Stimulated activated naive CD8-positive, alpha-beta T cell treated with anti-CD3 and anti-CD28 coated beads, Interleukin-15, Interleukin-2, amounts not matched to agents 100 ng/mL and 50 ng/mL, for 24 hours (primary cell): ENCODE data around the gene NR3C1.

ENCODE experiments used
- H3K27ac Mint-ChIP-seq: one replicate; pipeline ENCODE4 v1.8.0; 2021; ENCODE audit warnings: mild to moderate bottlenecking, mixed read lengths
- H3K27me3 Mint-ChIP-seq: one replicate; pipeline ENCODE4 v1.8.0; 2021; ENCODE audit warnings: mixed read lengths
- H3K36me3 Mint-ChIP-seq: one replicate; pipeline ENCODE4 v1.8.0; 2021; ENCODE audit warnings: low read depth, mixed read lengths
- H3K4me1 Mint-ChIP-seq: one replicate; pipeline ENCODE4 v1.8.0; 2021; ENCODE audit warnings: low read depth, mixed read lengths
- H3K4me3 Mint-ChIP-seq: one replicate; pipeline ENCODE4 v1.8.0; 2021; ENCODE audit warnings: mild to moderate bottlenecking, mixed read lengths
- H3K9me3 Mint-ChIP-seq: one replicate; pipeline ENCODE4 v1.8.0; 2021; ENCODE audit warnings: mixed read lengths

NR3C1 gene

GRCh38 chr5:143397302-143398052, 6.0 kb downstream of the NR3C1 start:
- Mint-ChIP-seq H3K9me3 (no peaks in the 10 kb centered on the region), H3K4me3 (peak overlapping the region; percentile 92), H3K27me3 (no peaks in the 10 kb centered on the region), H3K4me1 (peaks cover 91% of the 10 kb centered on the region), H3K36me3 (peaks cover 45% of the 10 kb centered on the region), H3K27ac (no peak overlapping the region)

GRCh38 chr5:143396353-143396940, 7.0 kb downstream of the NR3C1 start:
- no peaks in the 10 kb centered on the region for H3K9me3 Mint-ChIP-seq
- peak overlapping the region; percentile 92 for H3K4me3 Mint-ChIP-seq
- H3K4me1 Mint-ChIP-seq, result peaks cover 93% of the 10 kb centered on the region
- H3K36me3 Mint-ChIP-seq, result peaks cover 45% of the 10 kb centered on the region
- H3K27ac Mint-ChIP-seq, result peak overlapping the region; percentile 83
- H3K27me3 Mint-ChIP-seq, result no peaks in the 10 kb centered on the region

- Mint-ChIP-seq H3K9me3 (no peaks in the 10 kb centered on the region), H3K4me1 (peaks cover 92% of the 10 kb centered on the region), H3K4me3 (peak overlapping the region; percentile 92), H3K27me3 (no peaks in the 10 kb centered on the region), H3K27ac (peak overlapping the region; percentile 83), H3K36me3 (peaks cover 38% of the 10 kb centered on the region)
Observed at GRCh38 chr5:143395638-143396352, 7.7 kb downstream of the NR3C1 start.

GRCh38 chr5:143393524-143393923, 10.0 kb downstream of the NR3C1 start:
- Mint-ChIP-seq H3K4me1 (peaks cover 90% of the 10 kb centered on the region), H3K36me3 (peaks cover 30% of the 10 kb centered on the region), H3K27ac (no peak overlapping the region), H3K9me3 (no peaks in the 10 kb centered on the region), H3K27me3 (no peaks in the 10 kb centered on the region), H3K4me3 (no peak overlapping the region)

GRCh38 chr5:143390941-143391340, 12.5 kb downstream of the NR3C1 start:
- H3K4me3 Mint-ChIP-seq, result no peak overlapping the region

GRCh38 chr5:143390258-143390657, 13.2 kb downstream of the NR3C1 start:
- H3K9me3 Mint-ChIP-seq, result peaks cover 14% of the 10 kb centered on the region
- H3K4me1 Mint-ChIP-seq, result peaks cover 93% of the 10 kb centered on the region
- H3K4me3 Mint-ChIP-seq, result no peak overlapping the region
- no peaks in the 10 kb centered on the region for H3K27me3 Mint-ChIP-seq
- H3K27ac Mint-ChIP-seq, result no peak overlapping the region
- peaks cover 43% of the 10 kb centered on the region for H3K36me3 Mint-ChIP-seq

More at GRCh38 chr5:143390941-143391340, 12.5 kb downstream of the NR3C1 start:
- Mint-ChIP-seq H3K36me3 (peaks cover 36% of the 10 kb centered on the region), H3K4me1 (peaks cover 93% of the 10 kb centered on the region), H3K27me3 (no peaks in the 10 kb centered on the region), H3K27ac (no peak overlapping the region), H3K9me3 (peaks cover 7% of the 10 kb centered on the region)

GRCh38 chr5:143386725-143387124, 16.8 kb downstream of the NR3C1 start:
- Mint-ChIP-seq H3K36me3 (peaks cover 70% of the 10 kb centered on the region), H3K27ac (peak overlapping the region; percentile 68), H3K4me3 (peak overlapping the region; percentile 17), H3K4me1 (peaks cover 94% of the 10 kb centered on the region), H3K27me3 (no peaks in the 10 kb centered on the region), H3K9me3 (peaks cover 17% of the 10 kb centered on the region)

- Mint-ChIP-seq H3K27ac (no peak overlapping the region), H3K9me3 (peaks cover 17% of the 10 kb centered on the region), H3K27me3 (no peaks in the 10 kb centered on the region), H3K4me3 (no peak overlapping the region), H3K4me1 (peaks cover 97% of the 10 kb centered on the region), H3K36me3 (peaks cover 79% of the 10 kb centered on the region)
Observed at GRCh38 chr5:143384865-143385657, 18.4 kb downstream of the NR3C1 start.

GRCh38 chr5:143383988-143384387, 19.5 kb downstream of the NR3C1 start:
- Mint-ChIP-seq H3K27me3 (no peaks in the 10 kb centered on the region), H3K27ac (no peak overlapping the region), H3K36me3 (peaks cover 73% of the 10 kb centered on the region), H3K4me3 (no peak overlapping the region), H3K4me1 (peaks cover 97% of the 10 kb centered on the region), H3K9me3 (peaks cover 17% of the 10 kb centered on the region)

GRCh38 chr5:143379606-143380005, 23.9 kb downstream of the NR3C1 start:
- Mint-ChIP-seq H3K9me3 (no peaks in the 10 kb centered on the region), H3K4me3 (no peak overlapping the region), H3K27me3 (no peaks in the 10 kb centered on the region), H3K27ac (no peak overlapping the region), H3K36me3 (peaks cover 52% of the 10 kb centered on the region), H3K4me1 (peaks cover 95% of the 10 kb centered on the region)

- peaks cover 39% of the 10 kb centered on the region for H3K36me3 Mint-ChIP-seq
- no peaks in the 10 kb centered on the region for H3K9me3 Mint-ChIP-seq
- no peaks in the 10 kb centered on the region for H3K27me3 Mint-ChIP-seq
- H3K4me1 Mint-ChIP-seq, result peaks cover 84% of the 10 kb centered on the region
- peak overlapping the region; percentile 7 for H3K27ac Mint-ChIP-seq
- no peak overlapping the region for H3K4me3 Mint-ChIP-seq
Observed at GRCh38 chr5:143376911-143377813, 26.3 kb downstream of the NR3C1 start.

GRCh38 chr5:143376195-143376779, 27.2 kb downstream of the NR3C1 start:
- Mint-ChIP-seq H3K4me1 (peaks cover 79% of the 10 kb centered on the region), H3K9me3 (no peaks in the 10 kb centered on the region), H3K27ac (no peak overlapping the region), H3K36me3 (peaks cover 34% of the 10 kb centered on the region), H3K27me3 (no peaks in the 10 kb centered on the region), H3K4me3 (no peak overlapping the region)

- Mint-ChIP-seq H3K27ac (peak overlapping the region; percentile 31), H3K4me3 (no peak overlapping the region)
Observed at GRCh38 chr5:143374496-143375217, 28.8 kb downstream of the NR3C1 start.

More at GRCh38 chr5:143374496-143375217, 28.8 kb downstream of the NR3C1 start:
- H3K9me3 Mint-ChIP-seq, result no peaks in the 10 kb centered on the region
- H3K36me3 Mint-ChIP-seq, result peaks cover 32% of the 10 kb centered on the region
- H3K4me1 Mint-ChIP-seq, result peaks cover 76% of the 10 kb centered on the region
- H3K27me3 Mint-ChIP-seq, result no peaks in the 10 kb centered on the region
